Endodermal cell (in vitro differentiated cells): ENCODE results near the gene TFAP2A. TPM values are rescaled to one million over a fixed set of nuclear protein-coding genes. Genes with fewer than 3 reads are reported as not detected.
A peak's percentile ranks its signal among the peaks of the same experiment; 100 is the strongest.

Experiments used
- DNase-seq: peaks from one replicate; pipeline ENCODE4 v3.0.0-alpha.2; 2017
- H3K27ac ChIP-seq: 2 replicates; pipeline ENCODE4 v1.5.1; 2013; ENCODE audit warnings: mild to moderate bottlenecking, low read depth, low read length, moderate library complexity
- H3K27me3 ChIP-seq: 2 replicates; pipeline ENCODE4 v1.6.1; 2013; ENCODE audit warnings: mild to moderate bottlenecking, low read length, moderate library complexity; ENCODE audit not compliant: insufficient read depth, control insufficient read depth, poor library complexity, severe bottlenecking
- H3K36me3 ChIP-seq: 2 replicates; pipeline ENCODE4 v1.7.0; 2013; ENCODE audit warnings: mild to moderate bottlenecking, low read length, moderate library complexity; ENCODE audit not compliant: control insufficient read depth, insufficient read depth
- H3K4me1 ChIP-seq: one replicate; pipeline ENCODE4 v1.7.0; 2013; ENCODE audit warnings: low read length; ENCODE audit not compliant: control insufficient read depth, insufficient read depth
- H3K4me3 ChIP-seq: 2 replicates; pipeline ENCODE4 v1.5.1; 2013; ENCODE audit warnings: mild to moderate bottlenecking, low read length, moderate library complexity
- H3K9ac ChIP-seq: 2 replicates; pipeline ENCODE4 v1.6.1; 2013; ENCODE audit warnings: mild to moderate bottlenecking, low read length, moderate library complexity; ENCODE audit not compliant: poor library complexity, severe bottlenecking; ENCODE audit errors: extremely low read depth
- H3K9me3 ChIP-seq: 2 replicates; pipeline ENCODE4 v1.6.1; 2013; ENCODE audit warnings: mild to moderate bottlenecking, low read length, moderate library complexity; ENCODE audit not compliant: control insufficient read depth
- H3K27ac Mint-ChIP-seq: 2 replicates; pipeline ENCODE4 v1.8.0; 2020; ENCODE audit warnings: mixed read lengths
- H3K27me3 Mint-ChIP-seq: 2 replicates; pipeline ENCODE4 v1.8.0; 2021; ENCODE audit warnings: mild to moderate bottlenecking, mixed read lengths; ENCODE audit not compliant: insufficient read depth
- H3K36me3 Mint-ChIP-seq: 2 replicates; pipeline ENCODE4 v1.8.0; 2020; ENCODE audit warnings: low read depth, mixed read lengths
- H3K4me1 Mint-ChIP-seq: 2 replicates; pipeline ENCODE4 v1.8.0; 2020; ENCODE audit warnings: mixed read lengths
- H3K4me3 Mint-ChIP-seq: 2 replicates; pipeline ENCODE4 v1.8.0; 2020; ENCODE audit warnings: mild to moderate bottlenecking, moderate library complexity, mixed read lengths
- H3K9me3 Mint-ChIP-seq: 2 replicates; pipeline ENCODE4 v1.8.0; 2020; ENCODE audit warnings: mild to moderate bottlenecking, mixed read lengths
- CTCF ChIP-seq: fragments of 200-600 bp; sonication (generic); conservative IDR thresholded peaks from 2 replicates; pipeline ENCODE4 v1.5.0; 2021; ENCODE audit warnings: antibody characterized with exemption, mild to moderate bottlenecking
- WGBS, 2 experiments: methylation state at CpG; one replicate each; pipeline versions ENCODE4 v1.1.5 to v1.1.7; 2013; ENCODE audit warnings: missing lambda C conversion rate in 2 of 2, mixed read lengths in 1 of 2; ENCODE audit not compliant: insufficient coverage in 1 of 2, insufficient read length in 1 of 2; 5-methylcytosine and 5-hydroxymethylcytosine counted together
- total RNA-seq, 2 donors: library from RNA; stranded (reverse); fragmentation: NEBNext Ultra II Directional in 1 of 2; extraction: Animal tissue kit (Norgen Biotek cat#: 25700) in 1 of 2; gene quantifications; 2 replicates in 1 of 2; 3 replicates in 1 of 2; pipeline ENCODE4 v1.2.1, GENCODE V29; 2021

The TFAP2A gene
- total RNA-seq, 2 donors from 2014 or later = 0.51 to 0.69 TPM

DNA sequence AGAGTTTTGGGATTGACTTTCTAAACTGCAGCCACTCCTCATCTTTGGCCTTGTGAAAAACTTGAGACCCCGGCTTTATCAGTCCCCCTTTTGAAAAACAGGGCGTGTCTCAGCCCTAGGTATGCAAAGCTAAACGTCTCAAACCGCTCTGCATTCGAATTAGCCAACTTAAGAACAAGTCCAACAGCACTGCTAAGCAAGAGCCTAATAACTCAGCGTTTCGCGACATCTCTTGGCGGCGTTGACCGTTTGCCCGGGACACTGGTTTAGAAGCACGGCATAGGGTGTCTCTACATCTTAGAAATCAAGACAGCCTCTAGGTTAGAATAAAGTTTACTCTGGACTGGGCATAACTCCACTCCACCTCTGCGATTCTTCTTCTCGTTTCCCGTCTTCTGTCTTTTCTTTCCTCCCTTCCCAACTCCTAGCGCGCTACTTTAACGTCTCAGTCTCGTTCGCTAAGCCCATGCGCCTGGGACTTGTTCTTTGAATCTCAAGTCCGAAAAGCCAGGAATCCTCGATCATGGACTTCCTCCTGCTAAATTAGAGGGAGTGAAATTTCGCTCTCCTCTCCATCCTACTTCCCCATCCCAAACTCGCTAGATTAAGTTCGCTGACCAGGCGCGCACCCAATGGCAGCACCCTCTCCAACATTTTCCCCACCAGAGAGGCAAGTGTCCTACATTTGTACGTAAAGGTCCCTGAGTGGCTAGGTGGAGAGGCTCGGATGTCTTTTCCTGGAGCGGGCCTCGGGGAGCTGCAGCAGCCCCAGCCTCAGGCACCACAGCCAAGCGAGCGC, 10.5 kb upstream of the TFAP2A start:
- Histone ChIP-seq H3K4me3 (peak overlapping the region; percentile 77), H3K9ac (no peak overlapping the region), H3K27me3 (peaks cover 97% of the 10 kb centered on the region), H3K36me3 (no peaks in the 10 kb centered on the region), H3K27ac (no peak overlapping the region), H3K4me1 (peaks cover 7% of the 10 kb centered on the region), H3K9me3 (no peaks in the 10 kb centered on the region)
- Mint-ChIP-seq H3K27me3 (peaks cover 97% of the 10 kb centered on the region), H3K27ac (no peak overlapping the region), H3K4me3 (peak overlapping the region; percentile 53), H3K9me3 (no peaks in the 10 kb centered on the region), H3K4me1 (peaks cover 39% of the 10 kb centered on the region), H3K36me3 (no peaks in the 10 kb centered on the region)
- no peak for TF ChIP-seq CTCF
- 2 to 3% methylated on average over 17 to 35 of the region's 35 CpGs for WGBS, 2 experiments
- peak; percentile 64 for DNase-seq

DNA sequence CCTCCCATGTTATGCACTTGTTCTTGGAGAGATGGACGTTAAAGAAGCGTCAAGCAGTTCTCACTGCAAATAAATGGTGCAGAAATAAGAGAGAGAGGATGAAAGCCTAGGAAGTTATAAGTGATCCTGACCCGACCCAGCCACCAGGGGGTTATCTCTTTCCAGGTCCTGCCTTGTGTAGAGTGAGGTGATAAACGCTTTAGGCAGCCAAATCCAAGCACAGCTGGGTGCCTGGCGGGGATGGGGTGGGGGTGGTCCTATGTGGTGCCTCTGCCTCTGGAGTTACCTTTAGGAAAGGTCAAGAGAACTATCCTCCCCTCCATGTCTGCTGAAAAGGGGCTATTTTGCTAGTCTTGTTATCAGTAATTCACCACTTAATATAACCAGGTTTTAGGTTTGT, 9.2 kb upstream of the TFAP2A start:
- 0% methylated on average over 2 to 5 of the region's 5 CpGs for WGBS, 2 experiments
- Mint-ChIP-seq H3K36me3 (no peaks in the 10 kb centered on the region), H3K4me3 (no peak overlapping the region), H3K27me3 (peaks cover 97% of the 10 kb centered on the region), H3K4me1 (peaks cover 37% of the 10 kb centered on the region), H3K9me3 (no peaks in the 10 kb centered on the region), H3K27ac (no peak overlapping the region)
- Histone ChIP-seq H3K9ac (no peak overlapping the region), H3K27ac (no peak overlapping the region), H3K36me3 (no peaks in the 10 kb centered on the region), H3K4me3 (no peak overlapping the region), H3K9me3 (no peaks in the 10 kb centered on the region), H3K27me3 (peaks cover 100% of the 10 kb centered on the region), H3K4me1 (peaks cover 9% of the 10 kb centered on the region)
- DNase-seq = peak; percentile 82
- peak; percentile 63 for TF ChIP-seq CTCF

DNA sequence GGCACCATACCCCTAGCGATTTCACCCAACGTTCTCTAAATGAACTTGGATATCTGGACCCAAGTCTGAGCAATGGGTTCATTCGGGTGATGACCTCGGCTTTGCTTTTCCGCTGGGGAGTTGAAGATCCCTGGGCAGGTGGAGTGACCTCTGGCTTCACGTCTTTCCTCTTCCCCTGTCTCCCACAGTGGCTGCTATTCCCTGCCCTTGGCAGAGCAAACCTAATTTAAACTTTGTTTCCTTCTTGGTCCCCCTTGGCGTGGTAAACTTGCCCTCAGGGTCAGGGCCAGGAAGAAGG, 7.8 kb upstream of the TFAP2A start:
- H3K4me1 ChIP-seq = peaks cover 9% of the 10 kb centered on the region
- no peak overlapping the region for H3K4me3 Mint-ChIP-seq
- peaks cover 100% of the 10 kb centered on the region for H3K27me3 ChIP-seq

More for the DNA sequence above, 7.8 kb upstream of the TFAP2A start:
- Histone ChIP-seq H3K27ac (no peak overlapping the region), H3K9me3 (no peaks in the 10 kb centered on the region), H3K36me3 (no peaks in the 10 kb centered on the region), H3K9ac (no peak overlapping the region), H3K4me3 (no peak overlapping the region)
- H3K9me3 Mint-ChIP-seq = no peaks in the 10 kb centered on the region
- H3K27me3 Mint-ChIP-seq = peaks cover 99% of the 10 kb centered on the region
- WGBS, 2 experiments = 22 to 23% methylated on average over 7 of the region's 7 CpGs
- H3K4me1 Mint-ChIP-seq = peaks cover 40% of the 10 kb centered on the region
- no peaks in the 10 kb centered on the region for H3K36me3 Mint-ChIP-seq
- no peak overlapping the region for H3K27ac Mint-ChIP-seq
- DNase-seq = no peak
- no peak for TF ChIP-seq CTCF
